ENCODE data around the gene FLNC. TPM values are rescaled to one million over a fixed set of nuclear protein-coding genes. Genes with fewer than 3 reads are reported as not detected.

The FLNC gene
- total RNA-seq, 1 donor from 2014 or later: 184 TPM

DNA sequence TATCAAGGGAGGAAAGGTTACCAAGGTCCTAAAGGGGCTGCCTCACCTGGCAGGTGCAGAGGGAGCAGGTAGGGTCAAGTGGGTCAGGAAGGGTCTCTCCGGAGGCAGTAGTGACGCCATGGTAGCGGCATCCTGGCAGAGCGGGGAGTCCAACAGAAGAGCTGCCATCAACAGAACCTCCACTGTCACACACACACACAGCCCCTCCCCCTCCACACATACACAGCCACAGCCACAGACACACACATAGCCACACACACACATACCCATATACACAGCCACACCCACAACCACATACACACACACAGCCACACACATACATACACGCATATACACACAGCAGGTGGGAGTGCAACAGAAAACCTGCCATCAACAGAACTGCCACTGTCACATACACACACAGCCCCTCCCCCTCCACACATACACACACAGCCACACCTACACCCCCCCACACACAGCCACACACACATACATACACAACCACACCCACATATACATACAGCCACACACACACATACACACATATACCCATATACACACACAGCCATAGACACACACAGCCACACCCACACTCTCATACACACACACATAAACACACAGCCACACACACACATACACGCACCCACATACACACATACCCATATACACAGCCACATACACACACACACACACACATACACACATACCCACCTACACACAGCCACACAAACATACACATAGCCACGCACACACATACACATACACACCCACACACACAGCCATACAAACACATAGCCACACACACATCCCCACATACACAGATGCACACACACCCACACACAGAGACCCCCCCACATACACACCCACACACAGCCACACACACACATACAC lies 57.2 kb downstream of the FLNC start:
- H3K4me3 Mint-ChIP-seq: no peak overlapping the region
- TF ChIP-seq, protein P1, sequence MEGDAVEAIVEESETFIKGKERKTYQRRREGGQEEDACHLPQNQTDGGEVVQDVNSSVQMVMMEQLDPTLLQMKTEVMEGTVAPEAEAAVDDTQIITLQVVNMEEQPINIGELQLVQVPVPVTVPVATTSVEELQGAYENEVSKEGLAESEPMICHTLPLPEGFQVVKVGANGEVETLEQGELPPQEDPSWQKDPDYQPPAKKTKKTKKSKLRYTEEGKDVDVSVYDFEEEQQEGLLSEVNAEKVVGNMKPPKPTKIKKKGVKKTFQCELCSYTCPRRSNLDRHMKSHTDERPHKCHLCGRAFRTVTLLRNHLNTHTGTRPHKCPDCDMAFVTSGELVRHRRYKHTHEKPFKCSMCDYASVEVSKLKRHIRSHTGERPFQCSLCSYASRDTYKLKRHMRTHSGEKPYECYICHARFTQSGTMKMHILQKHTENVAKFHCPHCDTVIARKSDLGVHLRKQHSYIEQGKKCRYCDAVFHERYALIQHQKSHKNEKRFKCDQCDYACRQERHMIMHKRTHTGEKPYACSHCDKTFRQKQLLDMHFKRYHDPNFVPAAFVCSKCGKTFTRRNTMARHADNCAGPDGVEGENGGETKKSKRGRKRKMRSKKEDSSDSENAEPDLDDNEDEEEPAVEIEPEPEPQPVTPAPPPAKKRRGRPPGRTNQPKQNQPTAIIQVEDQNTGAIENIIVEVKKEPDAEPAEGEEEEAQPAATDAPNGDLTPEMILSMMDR (IDR thresholded peaks at IDR 0.05; ENCODE audit: unreplicated experiment): no peak

DNA sequence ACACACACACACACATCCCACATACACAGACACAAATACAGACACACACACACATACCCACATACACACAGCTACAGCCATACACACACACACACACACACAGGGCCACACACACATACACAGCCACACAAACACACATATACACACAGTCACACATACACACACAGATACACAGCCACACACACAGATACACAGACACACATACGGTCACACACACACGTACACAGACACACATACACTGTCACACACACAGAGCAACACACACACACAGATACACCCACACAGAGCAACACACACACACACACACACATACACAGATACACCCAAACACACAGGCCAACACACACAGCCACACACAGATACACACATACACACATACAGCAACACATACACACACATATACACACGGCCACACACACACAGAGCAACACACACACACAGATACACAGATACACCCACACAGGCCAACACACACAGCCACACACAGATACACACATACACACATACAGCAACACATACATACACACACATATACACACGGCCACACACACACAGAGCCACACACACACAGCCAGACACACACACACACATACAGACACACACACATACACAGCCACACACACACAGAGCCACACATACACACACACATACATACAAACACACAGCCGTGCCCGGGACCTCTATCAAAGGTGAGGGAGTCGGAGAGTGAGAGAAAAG lies 58.0 kb downstream of the FLNC start:
- H3K36me3 Mint-ChIP-seq: no peaks in the 10 kb centered on the region
- H3K27me3 Mint-ChIP-seq (ENCODE audit: low read depth): peaks cover 20% of the 10 kb centered on the region
- H3K9me3 Mint-ChIP-seq: no peaks in the 10 kb centered on the region
- H3K27ac Mint-ChIP-seq: no peak overlapping the region
- no peak overlapping the region for H3K4me3 Mint-ChIP-seq
- TF ChIP-seq, protein P1 (IDR thresholded peaks at IDR 0.05; ENCODE audit: unreplicated experiment): no peak
- no peak for DNase-seq (ENCODE audit: low spot score in 2 of 2, unreplicated experiment in 2 of 2)
- H3K4me1 Mint-ChIP-seq: peaks cover 4% of the 10 kb centered on the region

More for the DNA sequence above, 57.2 kb downstream of the FLNC start:
- Mint-ChIP-seq H3K4me1 (peaks cover 4% of the 10 kb centered on the region), H3K9me3 (no peaks in the 10 kb centered on the region), H3K27me3 (ENCODE audit: low read depth) (peaks cover 18% of the 10 kb centered on the region), H3K27ac (no peak overlapping the region), H3K36me3 (no peaks in the 10 kb centered on the region)
- DNase-seq (ENCODE audit: low spot score in 2 of 2, unreplicated experiment in 2 of 2): no peak

DNA sequence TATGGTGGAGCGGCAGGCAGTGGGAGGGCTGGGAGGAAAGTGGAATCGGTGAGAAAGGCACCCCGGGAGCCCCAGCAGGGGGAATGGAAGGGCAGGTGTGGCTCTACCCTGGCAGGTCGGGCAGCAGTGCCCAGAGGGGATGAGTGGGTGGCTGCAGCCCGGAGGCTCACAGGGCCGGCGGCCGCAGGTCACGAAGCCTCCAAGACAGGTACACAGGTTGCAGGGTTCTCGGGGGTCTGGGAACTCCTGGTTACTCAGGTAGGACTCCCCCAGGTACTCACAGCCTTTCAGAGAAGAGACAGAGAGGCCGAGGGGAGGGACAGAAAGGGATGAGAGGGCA lies 58.5 kb downstream of the FLNC start:
- TF ChIP-seq, protein P1 (IDR thresholded peaks at IDR 0.05; ENCODE audit: unreplicated experiment): no peak
- no peaks in the 10 kb centered on the region for H3K9me3 Mint-ChIP-seq
- no peak for DNase-seq (ENCODE audit: low spot score in 2 of 2, unreplicated experiment in 2 of 2)
- H3K4me1 Mint-ChIP-seq: peaks cover 2% of the 10 kb centered on the region
- H3K36me3 Mint-ChIP-seq: no peaks in the 10 kb centered on the region
- H3K4me3 Mint-ChIP-seq: no peak overlapping the region
- no peak overlapping the region for H3K27ac Mint-ChIP-seq
- H3K27me3 Mint-ChIP-seq (ENCODE audit: low read depth): peaks cover 20% of the 10 kb centered on the region

DNA sequence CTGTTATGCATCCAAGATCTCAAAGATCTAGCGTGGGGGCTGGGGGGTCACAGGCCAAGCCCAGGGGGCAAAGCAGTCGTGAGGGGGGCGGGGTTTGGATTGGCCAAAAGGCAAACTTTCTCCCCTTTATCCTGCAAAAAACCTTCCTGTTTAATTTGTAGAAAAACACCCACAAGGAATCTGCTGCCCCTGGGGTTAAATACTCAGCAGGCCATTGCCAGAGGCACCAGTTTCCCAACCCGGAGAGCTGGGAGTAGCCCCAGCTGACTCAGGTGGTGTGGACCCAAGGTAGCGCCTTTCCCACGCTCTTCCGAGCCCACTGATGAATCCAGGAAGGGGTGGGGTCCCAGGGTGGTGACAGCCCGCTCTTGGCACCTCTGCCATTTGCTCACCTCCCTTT lies 58.9 kb downstream of the FLNC start:
- no peak for DNase-seq (ENCODE audit: low spot score in 2 of 2, unreplicated experiment in 2 of 2)
- TF ChIP-seq, protein P1 (IDR thresholded peaks at IDR 0.05; ENCODE audit: unreplicated experiment): no peak

DNA sequence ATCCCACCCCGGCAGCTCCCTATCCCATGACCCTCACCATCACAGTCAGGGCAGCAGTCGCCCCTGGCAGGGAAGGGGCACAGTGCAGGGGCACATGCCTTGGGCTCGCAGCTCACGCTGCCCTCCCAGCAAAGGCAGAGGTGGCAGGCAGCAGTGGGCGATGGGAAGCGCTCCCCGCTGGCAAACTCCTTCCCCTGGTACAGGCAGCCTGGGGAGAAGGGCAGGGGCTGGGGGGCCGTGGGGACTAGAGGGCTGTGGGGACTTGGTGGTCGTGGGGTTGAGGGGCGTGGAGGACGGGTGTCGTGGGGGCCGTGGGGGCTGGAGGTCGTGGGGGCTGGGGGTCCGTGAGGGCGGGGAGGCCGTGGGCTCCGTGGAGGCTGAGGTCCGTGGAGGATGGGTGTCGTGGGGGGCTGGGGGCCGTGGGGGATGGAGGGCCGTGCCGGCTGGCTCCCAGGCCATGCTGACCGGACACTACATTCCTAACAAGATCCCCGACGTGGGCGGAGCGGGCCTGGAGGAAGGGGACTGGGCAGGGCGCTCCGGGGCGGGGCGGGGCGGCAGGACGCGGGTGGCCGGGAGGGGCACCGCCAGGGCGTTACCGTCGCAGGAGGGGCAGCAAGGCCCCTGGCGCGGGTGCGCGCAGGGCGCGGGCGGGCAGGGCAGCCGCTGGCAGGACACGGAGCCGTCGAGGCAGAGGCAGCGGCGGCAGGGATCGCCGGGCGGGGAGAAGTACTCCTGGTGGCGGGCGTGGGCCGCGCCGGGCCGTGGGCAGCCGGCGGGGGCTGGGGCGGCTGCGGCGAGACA lies 60.3 kb downstream of the FLNC start:
- H3K4me3 Mint-ChIP-seq: no peak overlapping the region
- H3K27ac Mint-ChIP-seq: no peak overlapping the region
- TF ChIP-seq, protein P1 (IDR thresholded peaks at IDR 0.05; ENCODE audit: unreplicated experiment): no peak
- no peaks in the 10 kb centered on the region for H3K36me3 Mint-ChIP-seq
- H3K9me3 Mint-ChIP-seq: no peaks in the 10 kb centered on the region
- DNase-seq (ENCODE audit: low spot score in 2 of 2, unreplicated experiment in 2 of 2): no peak
- peaks cover 20% of the 10 kb centered on the region for H3K27me3 Mint-ChIP-seq (ENCODE audit: low read depth)
- H3K4me1 Mint-ChIP-seq: peaks cover 2% of the 10 kb centered on the region

More for the DNA sequence above, 58.9 kb downstream of the FLNC start:
- H3K4me3 Mint-ChIP-seq: no peak overlapping the region
- H3K9me3 Mint-ChIP-seq: no peaks in the 10 kb centered on the region
- peaks cover 20% of the 10 kb centered on the region for H3K27me3 Mint-ChIP-seq (ENCODE audit: low read depth)
- H3K27ac Mint-ChIP-seq: no peak overlapping the region
- peaks cover 2% of the 10 kb centered on the region for H3K4me1 Mint-ChIP-seq
- no peaks in the 10 kb centered on the region for H3K36me3 Mint-ChIP-seq
